HG03575 (cell line): ENCODE data around the gene OBSL1.

Source experiments
- ATAC-seq: cut with Tn5 transposase; IDR thresholded peaks from one replicate; pipeline ENCODE4 v1.9.1; 2021; ENCODE audit not compliant: unreplicated experiment, insufficient number of reproducible peaks, low FRiP score; ENCODE audit errors: extremely low read depth

Gene OBSL1

DNA sequence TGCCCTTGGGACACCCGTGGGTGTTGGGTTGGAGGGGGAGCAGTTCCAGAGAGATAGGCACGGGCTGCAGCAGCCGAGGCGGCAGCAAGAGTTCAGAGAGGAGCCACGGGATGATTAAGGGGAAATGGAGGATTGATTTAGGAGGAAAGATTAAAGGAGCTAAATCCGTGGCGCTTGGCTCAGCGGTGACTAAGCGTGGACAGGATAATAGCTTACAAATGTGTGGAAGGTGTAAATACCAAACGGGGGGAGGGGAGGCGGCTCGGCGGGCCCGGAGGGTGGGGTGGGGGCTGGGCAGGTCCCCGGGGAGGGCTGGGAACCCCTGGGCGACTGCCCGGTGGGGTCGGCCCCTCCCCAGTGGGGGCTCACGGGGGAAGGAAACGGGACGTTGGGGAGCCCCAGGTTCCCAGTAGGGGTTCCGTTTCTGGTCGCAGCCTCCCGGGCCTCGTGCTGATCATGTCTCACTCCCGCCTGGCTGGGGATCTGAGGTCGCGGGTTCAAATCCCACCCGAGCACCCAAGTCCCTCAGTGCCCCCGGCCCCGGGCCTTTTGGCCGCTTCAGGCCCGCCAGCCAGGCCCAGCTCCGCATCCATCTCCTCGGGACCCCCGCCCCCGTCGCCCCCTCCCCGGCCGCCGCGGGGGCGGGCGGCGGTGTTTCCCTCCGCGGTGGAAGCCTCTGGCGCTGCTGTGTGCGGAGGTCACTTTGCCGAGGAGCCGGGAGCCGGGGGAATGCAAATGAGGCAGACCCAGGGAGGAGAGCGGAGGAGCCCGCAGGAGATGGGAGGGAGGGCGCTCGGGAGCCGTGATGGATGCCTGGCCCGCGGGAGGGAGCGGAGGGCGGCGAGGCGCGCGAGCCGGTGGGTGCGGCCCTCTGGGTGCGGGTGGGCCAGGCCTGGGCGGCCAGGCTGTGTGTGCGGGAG lies 49.0 kb downstream of the OBSL1 start:
- ATAC-seq, result no peak

DNA sequence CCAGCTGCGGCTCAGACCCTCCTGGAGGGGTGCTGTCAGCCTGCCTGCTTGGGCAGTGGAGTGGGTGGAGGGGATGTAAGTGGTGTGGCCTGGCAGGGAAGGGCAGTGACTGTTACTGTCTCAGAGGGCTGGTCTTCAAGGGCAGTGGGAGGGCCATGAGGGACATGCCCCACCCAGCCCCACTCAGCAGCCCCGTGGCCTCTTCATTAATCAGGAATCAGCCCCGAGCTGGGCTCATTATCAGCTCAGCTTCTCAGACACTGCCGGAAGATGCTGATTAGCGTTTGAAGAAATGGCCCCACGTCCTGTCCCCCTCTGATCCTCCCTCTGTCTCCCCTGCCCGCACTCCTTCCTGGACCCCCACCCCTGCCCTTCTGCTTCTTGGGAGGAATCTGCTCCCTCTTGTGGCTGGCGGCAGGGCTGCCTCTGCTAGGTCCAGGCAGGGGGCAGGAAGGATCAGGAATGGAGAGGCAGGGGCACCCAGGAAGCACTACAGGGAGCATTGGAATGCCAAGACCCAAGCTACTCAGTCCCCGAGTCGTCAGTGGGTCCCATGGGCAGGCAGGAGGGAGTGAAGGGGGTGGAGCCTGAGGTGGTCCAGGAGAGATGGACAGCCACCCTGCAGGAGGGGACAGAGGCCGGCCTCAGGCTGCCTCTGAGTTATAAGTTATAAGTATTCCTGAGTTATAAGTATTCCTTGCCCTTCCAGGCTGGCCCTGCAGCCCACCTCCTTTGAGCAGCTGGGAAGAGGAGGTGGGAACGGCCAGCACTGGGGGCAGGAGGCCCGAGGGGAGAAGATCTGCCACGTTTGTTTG lies 50.1 kb downstream of the OBSL1 start:
- ATAC-seq, result no peak

DNA sequence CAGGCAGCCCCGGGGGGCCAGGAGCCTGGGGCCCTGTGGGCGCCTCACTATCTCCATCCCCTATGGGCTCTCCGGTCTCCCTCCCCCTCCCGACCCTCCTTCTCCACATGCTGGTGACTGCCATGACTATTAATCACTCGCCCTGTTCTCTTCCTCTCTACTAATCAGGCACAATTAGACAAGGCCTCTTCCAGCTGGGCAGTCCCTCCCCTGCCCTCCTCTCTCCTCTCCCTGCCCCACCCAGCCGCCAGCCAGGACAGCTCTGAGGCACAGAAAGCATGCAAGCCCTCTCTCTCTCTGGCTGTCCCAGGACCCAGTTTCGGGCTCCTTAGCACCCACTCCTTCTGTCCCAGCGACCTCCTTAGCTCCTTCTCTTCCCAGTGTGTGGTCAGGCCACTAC lies 51.3 kb downstream of the OBSL1 start:
- no peak for ATAC-seq

DNA sequence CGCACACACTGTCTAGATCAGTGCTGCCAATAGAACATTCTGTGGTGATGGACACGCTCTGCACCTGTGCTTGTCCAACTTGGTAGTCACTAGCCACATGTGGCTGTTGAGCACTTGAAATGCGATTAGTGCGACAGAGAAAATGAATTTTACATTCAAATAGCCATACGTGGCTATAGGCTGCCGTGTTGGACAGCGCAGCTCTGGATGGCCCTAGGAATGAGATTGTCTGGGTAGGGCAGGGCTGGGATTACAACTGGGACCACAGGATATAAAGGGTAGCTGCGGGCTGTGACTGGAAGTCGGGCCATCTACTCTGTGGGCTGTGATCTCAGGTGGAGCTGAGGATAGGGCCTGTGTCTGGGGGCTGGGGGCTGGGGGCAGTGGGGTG lies 51.8 kb downstream of the OBSL1 start:
- ATAC-seq, result no peak

DNA sequence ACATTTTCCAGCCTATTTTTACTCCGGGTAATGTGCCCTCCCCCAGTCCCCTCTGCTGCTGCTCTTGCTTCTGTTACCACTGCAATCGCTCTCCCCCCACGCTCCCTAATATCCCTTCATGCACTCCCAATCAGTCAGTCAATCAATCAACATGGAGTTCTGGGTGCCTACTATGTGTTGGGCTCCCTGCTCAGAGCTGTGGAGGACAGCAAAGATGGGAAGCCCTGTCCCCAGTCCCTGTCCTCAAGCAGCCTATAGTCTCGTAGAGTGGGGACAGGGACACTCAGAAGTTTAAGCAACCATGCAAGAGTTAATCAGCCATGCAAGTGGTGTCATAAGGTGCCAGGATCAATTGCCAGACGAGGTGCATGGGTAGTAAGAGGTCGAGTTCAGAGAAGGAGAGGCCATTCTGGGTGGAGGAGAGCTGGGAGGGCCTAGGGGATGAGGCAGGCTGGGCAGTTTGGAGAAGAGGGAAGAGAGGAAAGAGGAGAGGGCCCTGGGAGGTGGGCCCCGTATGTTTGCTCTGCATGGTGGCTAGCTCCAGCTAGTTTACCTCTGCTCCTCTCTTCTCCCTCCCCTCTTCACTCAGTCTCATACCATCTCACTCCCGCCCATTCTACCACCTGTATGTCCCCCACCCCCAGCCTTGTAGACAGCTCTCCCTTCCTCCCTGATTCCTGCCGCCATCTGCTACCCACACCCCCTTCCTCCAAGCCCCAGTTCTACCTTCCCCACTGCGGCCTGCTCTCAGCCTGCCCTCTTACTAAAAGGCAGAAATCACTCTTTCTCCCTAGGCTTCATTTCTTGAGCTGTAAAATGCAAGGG lies 53.2 kb downstream of the OBSL1 start:
- ATAC-seq, result no peak

DNA sequence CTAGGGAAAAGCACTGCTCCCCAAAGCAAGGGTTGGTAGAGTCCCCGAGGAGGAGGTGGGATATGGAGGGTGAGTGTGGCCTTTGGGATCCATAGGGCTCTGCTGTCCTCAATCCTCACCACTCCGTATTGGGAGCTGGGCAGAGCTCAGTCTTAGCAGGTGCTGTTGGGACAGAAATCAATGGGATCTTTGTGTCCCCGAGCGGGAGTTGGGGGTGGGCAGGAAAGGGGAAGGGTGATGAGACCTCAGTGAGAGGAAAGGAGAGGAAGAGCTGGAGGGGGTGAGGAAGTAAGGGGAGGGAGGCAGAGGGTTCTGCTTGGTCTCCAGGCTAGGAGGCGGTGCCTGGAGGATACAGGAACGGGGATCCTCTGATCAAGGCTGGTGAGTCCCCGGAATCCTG lies 54.5 kb downstream of the OBSL1 start:
- no peak for ATAC-seq

DNA sequence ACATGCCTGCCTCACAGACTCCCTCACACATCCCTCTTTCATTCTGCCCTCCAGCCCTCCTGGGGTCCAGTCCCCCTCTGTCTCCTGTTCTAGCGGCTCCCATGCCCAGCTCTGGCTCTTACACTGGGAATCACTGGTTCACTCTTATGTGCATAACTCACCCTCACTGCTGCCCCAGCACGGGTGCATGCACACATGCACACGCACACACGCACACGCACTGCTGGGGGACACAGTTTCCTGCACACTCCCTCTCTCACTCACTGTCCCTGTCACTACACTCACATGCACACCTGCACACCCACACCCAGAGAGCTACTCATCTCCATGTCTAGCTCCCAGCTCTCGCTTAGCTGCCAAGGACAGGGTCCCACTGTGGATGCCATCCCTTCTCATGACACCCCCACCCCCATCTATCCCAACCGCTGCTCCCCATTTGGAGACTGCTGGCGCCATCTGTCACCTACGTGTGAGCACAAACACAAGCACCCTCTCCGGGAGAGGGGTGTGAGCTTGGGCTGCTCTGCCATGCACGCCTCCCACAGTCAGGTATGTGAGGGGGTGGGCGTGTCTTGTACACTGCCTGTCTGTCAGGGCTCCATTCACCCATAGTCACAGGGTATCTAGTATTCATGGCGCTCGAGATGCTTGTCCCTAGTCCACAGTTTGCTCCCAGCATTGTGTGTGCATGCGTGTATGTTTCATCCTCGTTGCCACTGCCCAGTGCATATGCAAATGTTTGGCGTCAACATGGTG lies 55.3 kb downstream of the OBSL1 start:
- ATAC-seq, result no peak

DNA sequence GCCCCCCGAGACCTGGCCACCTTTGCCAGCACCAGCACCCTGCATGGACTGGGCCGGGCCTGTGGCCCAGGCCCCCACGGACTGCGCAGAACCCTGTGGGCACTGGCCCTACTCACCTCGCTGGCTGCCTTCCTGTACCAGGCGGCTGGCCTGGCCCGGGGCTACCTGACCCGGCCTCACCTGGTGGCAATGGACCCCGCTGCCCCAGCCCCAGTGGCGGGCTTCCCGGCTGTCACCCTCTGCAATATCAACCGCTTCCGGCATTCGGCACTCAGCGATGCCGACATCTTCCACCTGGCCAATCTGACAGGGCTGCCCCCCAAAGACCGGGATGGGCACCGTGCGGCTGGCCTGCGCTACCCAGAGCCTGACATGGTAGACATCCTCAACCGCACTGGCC lies 56.5 kb downstream of the OBSL1 start:
- ATAC-seq, result no peak

DNA sequence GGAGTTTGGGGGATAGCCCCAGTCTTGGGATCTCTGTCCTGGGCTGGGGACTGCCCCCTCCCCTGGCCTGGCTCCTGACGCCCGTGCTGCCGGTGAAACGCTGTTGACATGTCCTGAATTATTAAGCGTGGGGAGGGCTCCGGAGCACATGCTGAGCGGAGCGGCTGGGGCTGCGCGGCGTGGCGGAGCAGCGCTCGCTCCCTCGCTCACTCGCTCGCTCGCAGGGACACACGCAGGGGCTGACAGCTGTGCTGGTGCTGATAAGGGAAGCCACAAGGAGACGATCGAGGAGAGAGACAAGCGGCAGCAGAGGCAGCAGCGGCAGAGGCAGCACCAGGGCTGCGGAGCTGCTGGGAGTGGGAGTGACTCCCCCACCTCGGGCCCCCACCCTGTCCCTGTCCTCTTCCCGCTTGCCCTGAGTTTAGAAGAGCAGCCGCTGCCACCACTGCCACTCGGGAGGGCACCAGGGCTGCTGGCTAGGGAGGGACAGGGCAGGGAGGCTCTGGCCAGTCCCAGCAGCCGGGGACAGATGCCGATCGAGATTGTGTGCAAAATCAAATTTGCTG lies 57.1 kb downstream of the OBSL1 start, which contains the start of gene ASIC4:
Gene ASIC4 (plus strand): TSS at position 287 of the 566 bp plus-strand sequence. CDS start 243 bp downstream, at position 530.
- ATAC-seq, result no peak

DNA sequence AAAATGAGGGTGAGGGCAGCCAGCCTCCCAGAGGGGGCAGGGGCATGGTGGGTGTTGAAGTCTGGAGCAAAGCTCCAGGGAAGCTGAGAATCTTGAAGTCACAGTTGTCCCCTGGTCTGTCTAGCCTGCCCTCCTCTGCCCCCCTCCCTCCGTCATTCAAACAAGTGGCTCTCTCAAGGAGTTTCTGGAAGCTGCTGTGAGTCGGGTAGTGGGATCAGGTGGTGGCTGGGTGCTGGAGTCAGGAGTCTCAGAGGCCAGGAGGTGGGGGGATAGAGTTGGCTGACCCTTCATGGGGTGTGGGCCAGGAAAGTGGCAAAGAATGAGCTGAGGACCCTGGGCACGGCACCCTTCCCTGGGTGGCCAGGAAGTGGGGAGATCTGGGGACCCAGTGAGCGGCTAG lies 57.6 kb downstream of the OBSL1 start:
- no peak for ATAC-seq

DNA sequence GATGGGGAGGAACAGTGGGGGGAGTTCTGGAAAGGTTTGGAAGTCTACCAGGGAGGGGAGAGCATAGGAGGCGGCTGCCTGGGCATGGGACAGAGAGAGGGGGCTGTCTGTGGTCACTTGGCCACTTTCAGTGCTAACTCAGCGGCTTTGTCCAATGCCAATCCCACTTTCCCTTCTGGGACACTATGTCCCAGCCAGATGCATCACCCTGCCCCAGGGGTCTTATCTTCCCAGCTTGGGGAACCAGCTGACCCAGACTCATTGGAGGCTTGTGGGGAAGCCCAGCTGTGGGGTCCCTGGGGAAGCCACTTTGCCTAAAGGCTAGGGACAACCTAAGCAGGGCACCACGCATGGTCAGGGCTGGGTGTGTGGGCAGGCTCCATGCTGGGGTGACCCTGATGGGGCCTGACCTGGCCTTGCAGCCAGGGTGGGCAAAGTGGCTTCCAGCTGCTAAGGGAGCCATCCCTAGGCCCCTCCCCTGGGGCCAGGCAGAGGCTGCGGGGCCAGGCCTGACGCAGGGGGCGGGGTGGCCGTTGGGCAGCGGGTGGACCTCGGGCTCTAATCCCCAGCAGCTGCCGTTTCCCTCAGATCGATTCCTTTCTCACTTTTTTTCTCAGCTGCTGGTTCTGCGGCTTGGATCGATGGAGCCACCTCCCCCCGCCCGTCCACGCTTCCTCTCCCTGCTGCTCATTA lies 58.7 kb downstream of the OBSL1 start:
- ATAC-seq, result no peak

DNA sequence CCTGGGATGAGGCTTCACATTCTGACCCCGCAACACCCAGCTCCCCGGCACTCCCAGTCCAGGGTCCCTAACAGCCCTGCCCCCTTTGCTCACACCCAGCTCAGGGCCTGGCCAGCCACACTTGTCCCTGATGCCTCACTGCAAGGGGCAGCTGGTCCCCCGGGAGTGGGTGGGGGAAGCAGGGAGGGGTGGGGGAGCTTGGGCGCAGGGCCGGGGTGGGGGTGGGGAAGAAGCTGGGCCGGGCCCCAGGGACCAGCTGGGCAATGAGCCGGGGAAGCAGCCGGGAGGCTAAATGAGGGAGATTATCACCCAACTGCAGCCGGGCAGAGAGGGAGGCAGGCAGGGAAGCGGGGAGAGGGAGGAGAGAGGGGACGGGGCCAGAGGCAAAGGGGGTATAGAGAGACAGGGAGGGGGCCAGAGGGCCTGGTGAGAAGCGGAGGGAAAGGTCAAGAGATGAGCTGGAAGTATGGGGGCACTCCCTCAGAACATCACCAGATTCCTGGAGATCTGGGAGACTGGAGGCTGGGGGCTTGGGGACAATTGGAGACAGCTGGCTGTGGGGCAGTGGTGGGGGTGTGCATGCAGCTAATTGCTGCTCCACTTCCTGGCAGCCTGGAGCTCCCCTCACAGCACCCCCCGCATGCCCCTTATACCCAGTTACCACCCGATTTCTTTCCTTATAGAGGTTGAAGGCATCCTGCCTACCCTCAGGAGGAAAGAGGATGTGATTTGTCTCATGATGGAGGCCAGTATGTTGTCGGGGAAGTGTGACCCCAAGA lies 59.6 kb downstream of the OBSL1 start:
- no peak for ATAC-seq

DNA sequence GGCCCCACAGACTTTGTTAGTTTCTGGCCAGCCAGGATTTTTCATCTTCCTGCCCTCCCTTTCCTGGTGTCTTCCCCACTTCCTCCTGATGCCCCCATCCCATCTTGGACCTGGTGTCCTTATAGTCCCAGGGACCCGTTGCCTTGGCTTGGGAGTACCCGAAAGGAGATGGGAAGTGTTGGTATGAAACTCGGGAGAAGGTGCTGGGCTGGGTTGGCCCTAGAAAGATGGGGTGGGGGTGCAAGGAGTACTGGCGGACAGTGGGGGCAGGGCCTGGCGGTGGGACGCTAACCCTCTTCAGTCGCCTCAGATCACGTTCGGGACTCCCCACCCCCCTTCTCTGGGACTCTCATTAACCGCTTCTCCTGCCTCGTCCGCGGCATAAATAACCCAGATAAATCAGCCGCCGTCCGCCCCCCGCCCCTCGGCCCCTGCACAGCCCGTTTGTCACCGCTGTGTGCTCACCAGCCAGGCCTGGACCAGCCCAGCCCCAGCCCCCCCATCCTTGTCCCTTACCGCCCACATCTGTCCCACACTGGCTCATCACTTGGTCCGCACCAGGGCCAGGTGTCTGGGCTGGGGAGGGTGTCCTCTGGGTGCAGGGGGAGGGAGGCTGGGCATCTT lies 60.7 kb downstream of the OBSL1 start:
- no peak for ATAC-seq

DNA sequence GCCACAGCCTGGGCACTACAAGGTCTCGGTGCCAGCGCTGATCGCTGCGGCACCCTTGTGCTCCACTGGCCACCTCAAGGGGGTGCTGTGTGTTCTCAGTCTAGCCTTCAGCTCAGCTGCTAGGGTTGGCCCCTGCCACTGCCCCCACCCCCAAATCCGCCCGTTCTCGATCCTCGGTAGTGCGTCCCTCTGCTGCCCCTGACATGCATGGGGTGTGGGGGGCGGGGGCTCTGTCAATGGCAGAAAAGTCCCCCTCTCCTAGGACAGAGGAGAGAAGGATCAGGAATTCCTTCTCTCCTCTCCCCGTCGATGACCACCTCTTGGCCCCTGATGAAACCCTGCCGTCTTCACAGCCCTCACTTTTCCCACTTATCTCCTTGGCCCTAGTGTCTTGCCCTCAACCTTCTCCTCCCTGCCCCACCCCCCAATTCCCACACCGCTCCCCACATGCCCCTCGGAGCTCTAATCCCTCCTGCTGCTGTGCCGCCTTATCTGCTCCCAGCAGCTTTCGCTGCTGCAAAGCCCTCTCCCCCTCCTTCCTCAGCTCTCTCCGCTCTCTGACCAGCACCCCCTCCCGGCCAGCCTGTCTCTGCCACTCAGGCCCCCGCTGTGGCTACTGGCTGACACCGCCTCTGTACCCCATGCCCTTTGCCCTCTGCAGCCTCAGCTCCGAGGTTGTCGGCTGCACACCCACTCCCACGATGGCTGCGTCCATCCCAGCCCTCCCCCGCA lies 61.4 kb downstream of the OBSL1 start:
- ATAC-seq, result no peak

DNA sequence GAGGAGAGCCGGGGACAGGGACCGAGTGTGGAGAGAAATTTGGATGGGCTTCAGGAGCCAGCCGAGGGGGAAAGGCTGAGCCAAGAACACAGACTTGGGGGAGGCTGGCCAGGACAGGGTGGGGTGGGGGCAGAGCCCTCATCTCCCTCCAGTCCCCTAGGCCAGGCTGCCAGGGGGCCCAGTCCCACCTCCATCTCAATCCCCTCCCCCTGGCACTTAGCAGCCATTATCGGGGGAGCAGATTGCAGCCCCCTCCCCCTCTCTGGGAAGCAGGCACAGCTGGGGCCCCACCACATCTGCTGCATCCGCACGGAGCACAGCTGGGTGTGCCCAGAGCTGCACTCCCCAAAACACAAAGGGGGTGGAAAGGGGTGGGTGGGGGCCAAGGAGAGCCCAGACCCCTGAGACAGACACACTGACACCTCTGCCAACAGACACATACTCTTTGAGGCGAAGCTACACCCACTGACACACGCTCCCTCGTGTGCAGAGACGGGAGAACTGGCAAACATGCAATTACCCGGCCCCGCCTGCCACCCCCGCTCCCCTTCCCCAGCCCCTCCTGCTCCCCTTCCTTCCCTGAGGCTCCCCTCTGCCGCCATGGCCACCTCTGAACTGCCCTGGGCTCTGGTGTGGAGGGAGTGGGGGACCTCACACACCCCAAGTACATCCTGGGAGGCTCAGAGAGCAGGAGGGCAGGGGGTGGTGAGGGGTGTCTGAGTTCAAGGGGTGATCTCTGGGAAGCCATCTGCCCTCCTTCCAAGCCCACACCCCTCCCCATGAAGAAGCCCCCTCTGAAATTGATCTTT lies 62.2 kb downstream of the OBSL1 start:
- no peak for ATAC-seq
